Measurements from ENCODE around the gene SLC26A11.
"Not testable (repeated sequence)": the region's sequence is repeated elsewhere in the genome, so short reads cannot be mapped to it uniquely, and the experiment has no call there.

SLC26A11 gene

GRCh38 chr17:80196652-80197051, 23.6 kb upstream of the SLC26A11 start:
- no peak for DNase-seq

GRCh38 chr17:80198144-80198661, 22.0 kb upstream of the SLC26A11 start:
- no peak for DNase-seq

- not testable (repeated sequence) for DNase-seq
Measured at GRCh38 chr17:80199295-80199694, 20.9 kb upstream of the SLC26A11 start.

GRCh38 chr17:80201446-80201845, 18.8 kb upstream of the SLC26A11 start:
- no peak for DNase-seq

- DNase-seq = no peak
Measured at GRCh38 chr17:80202197-80202596, 18.0 kb upstream of the SLC26A11 start.

GRCh38 chr17:80203471-80203963, 16.7 kb upstream of the SLC26A11 start:
- no peak for DNase-seq

GRCh38 chr17:80204626-80205468, 15.4 kb upstream of the SLC26A11 start:
- no peak for DNase-seq

GRCh38 chr17:80205811-80206210, 14.4 kb upstream of the SLC26A11 start:
- no peak for DNase-seq

GRCh38 chr17:80208050-80208449, 12.2 kb upstream of the SLC26A11 start:
- DNase-seq = no peak

GRCh38 chr17:80209765-80210164, 10.5 kb upstream of the SLC26A11 start:
- no peak for DNase-seq

GRCh38 chr17:80210348-80211108, 9.7 kb upstream of the SLC26A11 start:
- no peak for DNase-seq

GRCh38 chr17:80212109-80212508, 8.1 kb upstream of the SLC26A11 start:
- no peak for DNase-seq

- no peak for DNase-seq
Measured at GRCh38 chr17:80212511-80212910, 7.7 kb upstream of the SLC26A11 start.

- peak; percentile 30 for DNase-seq
Measured at GRCh38 chr17:80212962-80213642, 7.1 kb upstream of the SLC26A11 start.

GRCh38 chr17:80213643-80213975, 6.6 kb upstream of the SLC26A11 start:
- no peak for DNase-seq

GRCh38 chr17:80214012-80214877, 6.0 kb upstream of the SLC26A11 start:
- no peak for DNase-seq

- DNase-seq = no peak
Measured at GRCh38 chr17:80214878-80215210, 5.4 kb upstream of the SLC26A11 start.

- no peak for DNase-seq
Measured at GRCh38 chr17:80216473-80217456, 3.5 kb upstream of the SLC26A11 start.

- DNase-seq = no peak
Measured at GRCh38 chr17:80217703-80218362, 2.4 kb upstream of the SLC26A11 start.

- no peak for DNase-seq
Measured at GRCh38 chr17:80218391-80218790, 1.8 kb upstream of the SLC26A11 start.
